HG02798 (cell line): ENCODE results near the gene CTTNBP2NL.

Experiments
- ATAC-seq: cut with Tn5 transposase; IDR thresholded peaks from one replicate; pipeline ENCODE4 v1.9.1; 2021; ENCODE audit warnings: mild to moderate bottlenecking; ENCODE audit not compliant: unreplicated experiment, poor library complexity

The CTTNBP2NL gene

GRCh38 chr1:112395821-112396652 lies at the start of gene CTTNBP2NL:
TSS of gene CTTNBP2NL (plus strand) at chr1:112396214. CDS start at chr1:112416166, 19,952 bp downstream.
- ATAC-seq = peak; percentile 92

GRCh38 chr1:112346801-112347350 lies 49.1 kb upstream of the CTTNBP2NL start:
- no peak for ATAC-seq

GRCh38 chr1:112356765-112357164 lies 39.2 kb upstream of the CTTNBP2NL start:
- no peak for ATAC-seq

GRCh38 chr1:112357467-112357866 lies 38.5 kb upstream of the CTTNBP2NL start:
- no peak for ATAC-seq

GRCh38 chr1:112358061-112358770 lies 37.8 kb upstream of the CTTNBP2NL start:
- ATAC-seq = no peak

GRCh38 chr1:112358798-112359408 lies 37.1 kb upstream of the CTTNBP2NL start:
- ATAC-seq = peak; percentile 78

GRCh38 chr1:112359961-112360767 lies 35.9 kb upstream of the CTTNBP2NL start:
- no peak for ATAC-seq

GRCh38 chr1:112363636-112364035 lies 32.4 kb upstream of the CTTNBP2NL start:
- no peak for ATAC-seq

GRCh38 chr1:112368198-112368597 lies 27.8 kb upstream of the CTTNBP2NL start:
- ATAC-seq = no peak

GRCh38 chr1:112369392-112370285 lies 26.4 kb upstream of the CTTNBP2NL start:
- ATAC-seq = peak; percentile 98

- ATAC-seq = no peak
These were observed 25.0 kb upstream of the CTTNBP2NL start for GRCh38 chr1:112370996-112371395.

- no peak for ATAC-seq
These were observed 24.2 kb upstream of the CTTNBP2NL start for GRCh38 chr1:112371775-112372174.

- no peak for ATAC-seq
These were observed 22.2 kb upstream of the CTTNBP2NL start for GRCh38 chr1:112373806-112374205.

GRCh38 chr1:112375701-112376100 lies 20.3 kb upstream of the CTTNBP2NL start:
- ATAC-seq = no peak

- ATAC-seq = no peak
These were observed 15.7 kb upstream of the CTTNBP2NL start for GRCh38 chr1:112380356-112380755.

- no peak for ATAC-seq
These were observed 14.5 kb upstream of the CTTNBP2NL start for GRCh38 chr1:112381324-112382076.

GRCh38 chr1:112383759-112384370 lies 12.1 kb upstream of the CTTNBP2NL start:
- no peak for ATAC-seq
